Body of pancreas (tissue), 4 donors: ENCODE data around the gene POLR3A.

Experiments used
- CTCF ChIP-seq, 7 experiments: fragments of 450-650 bp in 4 of 7; fragments of 200-600 bp in 3 of 7; sonication (generic) in 3 of 7; IDR thresholded peaks; one replicate each; pipeline ENCODE4 v1.5.1; 2016 to 2019; ENCODE audit warnings: antibody characterized with exemption in 7 of 7
- POLR2A ChIP-seq, 3 donors: fragments of 450-650 bp; IDR thresholded peaks; one replicate each; pipeline ENCODE4 v1.6.1; 2016; ENCODE audit warnings: antibody characterized with exemption in 3 of 3, mild to moderate bottlenecking in 2 of 3

- TF ChIP-seq CTCF (IDR thresholded peaks at IDR 0.05) (no peak), POLR2A (IDR thresholded peaks at IDR 0.05) (no peak)
Observed at GRCh38 chr10:77973276-77973675, 56.0 kb downstream of the POLR3A start.
